ENCODE data around the gene SMOC1.

DNA sequence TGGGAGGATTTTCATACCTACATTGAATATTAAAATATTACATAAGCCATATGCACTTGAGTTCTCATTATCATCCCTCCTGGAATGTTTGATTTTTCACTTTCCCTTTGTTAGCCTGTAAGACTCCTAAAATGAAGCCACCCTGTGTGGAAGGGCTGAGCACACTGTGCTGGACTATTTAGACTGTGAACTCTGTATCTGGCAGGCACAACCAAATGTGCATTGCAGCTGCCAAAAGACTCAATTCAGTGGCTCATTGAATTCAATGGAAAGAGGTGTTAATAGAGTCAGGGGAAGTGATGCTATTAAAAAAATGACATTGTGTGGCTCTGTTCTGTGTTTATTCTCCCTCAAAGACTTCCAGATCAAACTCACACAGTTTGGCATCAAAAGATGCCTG, 111.1 kb downstream of the SMOC1 start:
- no peak for TF ChIP-seq FOXK1 (CRISPR knock-in tag; IDR thresholded peaks at IDR 0.05; ENCODE audit: borderline replicate concordance)
- TF ChIP-seq JUN (IDR thresholded peaks at IDR 0.05; ENCODE audit: borderline replicate concordance, low read depth, low read length) = no peak
- no peak for TF ChIP-seq JUN (CRISPR knock-in tag; IDR thresholded peaks at IDR 0.05; ENCODE audit: borderline replicate concordance)
- TF ChIP-seq, protein P1, sequence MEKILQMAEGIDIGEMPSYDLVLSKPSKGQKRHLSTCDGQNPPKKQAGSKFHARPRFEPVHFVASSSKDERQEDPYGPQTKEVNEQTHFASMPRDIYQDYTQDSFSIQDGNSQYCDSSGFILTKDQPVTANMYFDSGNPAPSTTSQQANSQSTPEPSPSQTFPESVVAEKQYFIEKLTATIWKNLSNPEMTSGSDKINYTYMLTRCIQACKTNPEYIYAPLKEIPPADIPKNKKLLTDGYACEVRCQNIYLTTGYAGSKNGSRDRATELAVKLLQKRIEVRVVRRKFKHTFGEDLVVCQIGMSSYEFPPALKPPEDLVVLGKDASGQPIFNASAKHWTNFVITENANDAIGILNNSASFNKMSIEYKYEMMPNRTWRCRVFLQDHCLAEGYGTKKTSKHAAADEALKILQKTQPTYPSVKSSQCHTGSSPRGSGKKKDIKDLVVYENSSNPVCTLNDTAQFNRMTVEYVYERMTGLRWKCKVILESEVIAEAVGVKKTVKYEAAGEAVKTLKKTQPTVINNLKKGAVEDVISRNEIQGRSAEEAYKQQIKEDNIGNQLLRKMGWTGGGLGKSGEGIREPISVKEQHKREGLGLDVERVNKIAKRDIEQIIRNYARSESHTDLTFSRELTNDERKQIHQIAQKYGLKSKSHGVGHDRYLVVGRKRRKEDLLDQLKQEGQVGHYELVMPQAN (IDR thresholded peaks at IDR 0.05; ENCODE audit: borderline replicate concordance) = no peak
- TF ChIP-seq, protein P2, sequence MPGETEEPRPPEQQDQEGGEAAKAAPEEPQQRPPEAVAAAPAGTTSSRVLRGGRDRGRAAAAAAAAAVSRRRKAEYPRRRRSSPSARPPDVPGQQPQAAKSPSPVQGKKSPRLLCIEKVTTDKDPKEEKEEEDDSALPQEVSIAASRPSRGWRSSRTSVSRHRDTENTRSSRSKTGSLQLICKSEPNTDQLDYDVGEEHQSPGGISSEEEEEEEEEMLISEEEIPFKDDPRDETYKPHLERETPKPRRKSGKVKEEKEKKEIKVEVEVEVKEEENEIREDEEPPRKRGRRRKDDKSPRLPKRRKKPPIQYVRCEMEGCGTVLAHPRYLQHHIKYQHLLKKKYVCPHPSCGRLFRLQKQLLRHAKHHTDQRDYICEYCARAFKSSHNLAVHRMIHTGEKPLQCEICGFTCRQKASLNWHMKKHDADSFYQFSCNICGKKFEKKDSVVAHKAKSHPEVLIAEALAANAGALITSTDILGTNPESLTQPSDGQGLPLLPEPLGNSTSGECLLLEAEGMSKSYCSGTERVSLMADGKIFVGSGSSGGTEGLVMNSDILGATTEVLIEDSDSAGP (CRISPR knock-in tag; IDR thresholded peaks at IDR 0.05) = no peak
- no peak for TF ChIP-seq ZNF561 (CRISPR knock-in tag; conservative IDR thresholded peaks at IDR 0.05)
- TF ChIP-seq, protein P3, sequence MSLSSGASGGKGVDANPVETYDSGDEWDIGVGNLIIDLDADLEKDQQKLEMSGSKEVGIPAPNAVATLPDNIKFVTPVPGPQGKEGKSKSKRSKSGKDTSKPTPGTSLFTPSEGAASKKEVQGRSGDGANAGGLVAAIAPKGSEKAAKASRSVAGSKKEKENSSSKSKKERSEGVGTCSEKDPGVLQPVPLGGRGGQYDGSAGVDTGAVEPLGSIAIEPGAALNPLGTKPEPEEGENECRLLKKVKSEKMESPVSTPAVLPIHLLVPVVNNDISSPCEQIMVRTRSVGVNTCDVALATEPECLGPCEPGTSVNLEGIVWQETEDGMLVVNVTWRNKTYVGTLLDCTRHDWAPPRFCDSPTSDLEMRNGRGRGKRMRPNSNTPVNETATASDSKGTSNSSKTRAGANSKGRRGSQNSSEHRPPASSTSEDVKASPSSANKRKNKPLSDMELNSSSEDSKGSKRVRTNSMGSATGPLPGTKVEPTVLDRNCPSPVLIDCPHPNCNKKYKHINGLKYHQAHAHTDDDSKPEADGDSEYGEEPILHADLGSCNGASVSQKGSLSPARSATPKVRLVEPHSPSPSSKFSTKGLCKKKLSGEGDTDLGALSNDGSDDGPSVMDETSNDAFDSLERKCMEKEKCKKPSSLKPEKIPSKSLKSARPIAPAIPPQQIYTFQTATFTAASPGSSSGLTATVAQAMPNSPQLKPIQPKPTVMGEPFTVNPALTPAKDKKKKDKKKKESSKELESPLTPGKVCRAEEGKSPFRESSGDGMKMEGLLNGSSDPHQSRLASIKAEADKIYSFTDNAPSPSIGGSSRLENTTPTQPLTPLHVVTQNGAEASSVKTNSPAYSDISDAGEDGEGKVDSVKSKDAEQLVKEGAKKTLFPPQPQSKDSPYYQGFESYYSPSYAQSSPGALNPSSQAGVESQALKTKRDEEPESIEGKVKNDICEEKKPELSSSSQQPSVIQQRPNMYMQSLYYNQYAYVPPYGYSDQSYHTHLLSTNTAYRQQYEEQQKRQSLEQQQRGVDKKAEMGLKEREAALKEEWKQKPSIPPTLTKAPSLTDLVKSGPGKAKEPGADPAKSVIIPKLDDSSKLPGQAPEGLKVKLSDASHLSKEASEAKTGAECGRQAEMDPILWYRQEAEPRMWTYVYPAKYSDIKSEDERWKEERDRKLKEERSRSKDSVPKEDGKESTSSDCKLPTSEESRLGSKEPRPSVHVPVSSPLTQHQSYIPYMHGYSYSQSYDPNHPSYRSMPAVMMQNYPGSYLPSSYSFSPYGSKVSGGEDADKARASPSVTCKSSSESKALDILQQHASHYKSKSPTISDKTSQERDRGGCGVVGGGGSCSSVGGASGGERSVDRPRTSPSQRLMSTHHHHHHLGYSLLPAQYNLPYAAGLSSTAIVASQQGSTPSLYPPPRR (CRISPR knock-in tag; IDR thresholded peaks at IDR 0.05; ENCODE audit: borderline replicate concordance) = no peak
